DOHH2 (cell line): ENCODE results near the gene MAB21L2.

Experiments
- H3F3A ChIP-seq: fragments of 200-600 bp; sonication (generic), shearing (Covaris generic); 2 replicates; pipeline ENCODE4 v1.6.0; 2016; ENCODE audit warnings: antibody characterized with exemption, mild to moderate bottlenecking; ENCODE audit not compliant: control insufficient read depth, insufficient read depth
- H3K27ac ChIP-seq: fragments of 200-600 bp; sonication (generic); 2 replicates; pipeline ENCODE4 v1.5.1; 2014; ENCODE audit warnings: low read depth, mild to moderate bottlenecking, low read length, moderate library complexity
- H3K27me3 ChIP-seq: fragments of 200-600 bp; sonication (generic); 2 replicates; pipeline ENCODE4 v1.6.1; 2014; ENCODE audit warnings: mild to moderate bottlenecking, low read length, mixed read lengths; ENCODE audit not compliant: control insufficient read depth
- H3K36me3 ChIP-seq: fragments of 200-600 bp; sonication (generic); 2 replicates; pipeline ENCODE4 v1.6.1; 2014; ENCODE audit warnings: mild to moderate bottlenecking, low read length, moderate library complexity, mixed read lengths; ENCODE audit not compliant: control insufficient read depth
- H3K4me1 ChIP-seq: fragments of 200-600 bp; sonication (generic); 2 replicates; pipeline ENCODE4 v1.6.1; 2014; ENCODE audit warnings: mild to moderate bottlenecking, low read length, mixed read lengths; ENCODE audit not compliant: control insufficient read depth
- H3K4me2 ChIP-seq: fragments of 200-600 bp; sonication (generic); 2 replicates; pipeline ENCODE4 v1.6.0; 2014; ENCODE audit warnings: mild to moderate bottlenecking, low read length, moderate library complexity
- H3K4me3 ChIP-seq: fragments of 200-600 bp; sonication (generic); 2 replicates; pipeline ENCODE4 v1.5.1; 2014; ENCODE audit warnings: mild to moderate bottlenecking, low read length, mixed read lengths
- H3K79me2 ChIP-seq: fragments of 200-600 bp; sonication (generic); 2 replicates; pipeline ENCODE4 v1.6.1; 2014; ENCODE audit warnings: mild to moderate bottlenecking, low read length, mixed read lengths; ENCODE audit not compliant: control insufficient read depth
- H3K9me2 ChIP-seq: fragments of 200-600 bp; sonication (generic); replicated peaks from 2 replicates; pipeline ENCODE4 v1.6.1; 2014; ENCODE audit warnings: mild to moderate bottlenecking, low read length, mixed read lengths; ENCODE audit not compliant: control insufficient read depth
- H3K9me3 ChIP-seq: fragments of 200-600 bp; sonication (generic); 2 replicates; pipeline ENCODE4 v1.6.1; 2014; ENCODE audit warnings: antibody characterized with exemption, low read length, mixed read lengths; ENCODE audit not compliant: control insufficient read depth, insufficient read depth
- H4K20me1 ChIP-seq: fragments of 200-600 bp; sonication (generic); 2 replicates; pipeline ENCODE4 v1.6.0; 2014; ENCODE audit warnings: low read depth, mild to moderate bottlenecking, antibody characterized with exemption, low read length, moderate library complexity; ENCODE audit not compliant: control insufficient read depth, insufficient read depth
- CTCF ChIP-seq: fragments of 200-600 bp; sonication (generic); IDR thresholded peaks from one replicate; pipeline ENCODE4 v1.5.1; 2014; ENCODE audit warnings: antibody characterized with exemption, mild to moderate bottlenecking, low read depth, low read length; ENCODE audit not compliant: poor library complexity, severe bottlenecking
- EZH2phosphoT487 ChIP-seq: fragments of 200-600 bp; sonication (generic); IDR thresholded peaks from 2 replicates; pipeline ENCODE4 v1.6.1; 2017; ENCODE audit warnings: borderline replicate concordance, mild to moderate bottlenecking, antibody characterized with exemption, low read length, moderate library complexity, mixed read lengths

Gene MAB21L2

GRCh38 chr4:150600812-150601445 is 19.0 kb downstream of the MAB21L2 start:
- no peaks in the 10 kb centered on the region for H3F3A ChIP-seq
- no peaks in the 10 kb centered on the region for H3K4me1 ChIP-seq
- H4K20me1 ChIP-seq: no peaks in the 10 kb centered on the region
- H3K79me2 ChIP-seq: no peaks in the 10 kb centered on the region
- H3K9me2 ChIP-seq: no peaks in the 10 kb centered on the region
- no peaks in the 10 kb centered on the region for H3K27me3 ChIP-seq
- no peak overlapping the region for H3K27ac ChIP-seq
- no peak overlapping the region for H3K4me2 ChIP-seq
- H3K4me3 ChIP-seq: no peak overlapping the region
- peaks cover 10% of the 10 kb centered on the region for H3K36me3 ChIP-seq
- TF ChIP-seq CTCF (no peak), EZH2phosphoT487 (no peak)
- no peaks in the 10 kb centered on the region for H3K9me3 ChIP-seq

GRCh38 chr4:150609131-150609530 is 27.2 kb downstream of the MAB21L2 start:
- TF ChIP-seq EZH2phosphoT487: no peak

GRCh38 chr4:150619042-150619441 is 37.1 kb downstream of the MAB21L2 start:
- TF ChIP-seq CTCF: no peak
- H3K4me2 ChIP-seq: no peak overlapping the region

More at GRCh38 chr4:150609131-150609530, 27.2 kb downstream of the MAB21L2 start:
- Histone ChIP-seq H3K4me2 (no peak overlapping the region), H4K20me1 (no peaks in the 10 kb centered on the region), H3K27ac (no peak overlapping the region), H3K9me3 (no peaks in the 10 kb centered on the region), H3K79me2 (no peaks in the 10 kb centered on the region), H3K4me3 (no peak overlapping the region), H3K27me3 (no peaks in the 10 kb centered on the region), H3K36me3 (no peaks in the 10 kb centered on the region), H3K4me1 (no peaks in the 10 kb centered on the region), H3K9me2 (no peaks in the 10 kb centered on the region), H3F3A (no peaks in the 10 kb centered on the region)

GRCh38 chr4:150624055-150624454 is 42.1 kb downstream of the MAB21L2 start:
- Histone ChIP-seq H3K9me3 (no peaks in the 10 kb centered on the region), H3K9me2 (no peaks in the 10 kb centered on the region), H3K4me1 (no peaks in the 10 kb centered on the region), H3K4me3 (no peak overlapping the region), H3K4me2 (no peak overlapping the region), H4K20me1 (no peaks in the 10 kb centered on the region), H3K27me3 (no peaks in the 10 kb centered on the region), H3K36me3 (no peaks in the 10 kb centered on the region), H3K79me2 (no peaks in the 10 kb centered on the region), H3F3A (no peaks in the 10 kb centered on the region), H3K27ac (no peak overlapping the region)
- TF ChIP-seq CTCF (no peak), EZH2phosphoT487 (no peak)

More at GRCh38 chr4:150619042-150619441, 37.1 kb downstream of the MAB21L2 start:
- H3K27ac ChIP-seq: no peak overlapping the region
- H3K36me3 ChIP-seq: 0 out of 2 replicates have a peak, but pooled peaks cover 4% of the 10 kb centered on the region
- H3K4me3 ChIP-seq: no peak overlapping the region
- H3K9me3 ChIP-seq: no peaks in the 10 kb centered on the region
- no peaks in the 10 kb centered on the region for H3K9me2 ChIP-seq
- H4K20me1 ChIP-seq: no peaks in the 10 kb centered on the region
- H3K4me1 ChIP-seq: no peaks in the 10 kb centered on the region
- H3K79me2 ChIP-seq: no peaks in the 10 kb centered on the region
- H3F3A ChIP-seq: no peaks in the 10 kb centered on the region
- H3K27me3 ChIP-seq: no peaks in the 10 kb centered on the region
